GM13976 (cell line): Measurements from ENCODE around the gene TCEANC2.
A peak's percentile ranks its signal among the peaks of the same experiment; 100 is the strongest.
"Not testable (repeated sequence)": the region's sequence is repeated elsewhere in the genome, so short reads cannot be mapped to it uniquely, and the experiment has no call there.

Experiments used
- DNase-seq: peaks from one replicate; pipeline ENCODE4 v3.0.0; 2012; ENCODE audit warnings: low spot score
- CTCF ChIP-seq: IDR thresholded peaks from 2 replicates; pipeline ENCODE4 v1.5.1; 2012; ENCODE audit warnings: borderline replicate concordance, mild to moderate bottlenecking; ENCODE audit not compliant: insufficient read depth; ENCODE audit errors: extremely low read depth, missing control alignments, control extremely low read depth
- in situ Hi-C: fragments of 300-500 bp; cut with MboI; formaldehyde crosslinking; loops from one replicate; pipeline ENCODE4 v1.12.0; 2022; ENCODE audit warnings: low sequenced_read_pairs, mixed read lengths, inconsistent platforms; ENCODE audit not compliant: unreplicated experiment

The TCEANC2 gene

GRCh38 chr1:54028306-54029251 is 24.8 kb upstream of the TCEANC2 start:
- in situ Hi-C loops: no loop called here
- DNase-seq: no peak
- TF ChIP-seq CTCF: no peak

DNA sequence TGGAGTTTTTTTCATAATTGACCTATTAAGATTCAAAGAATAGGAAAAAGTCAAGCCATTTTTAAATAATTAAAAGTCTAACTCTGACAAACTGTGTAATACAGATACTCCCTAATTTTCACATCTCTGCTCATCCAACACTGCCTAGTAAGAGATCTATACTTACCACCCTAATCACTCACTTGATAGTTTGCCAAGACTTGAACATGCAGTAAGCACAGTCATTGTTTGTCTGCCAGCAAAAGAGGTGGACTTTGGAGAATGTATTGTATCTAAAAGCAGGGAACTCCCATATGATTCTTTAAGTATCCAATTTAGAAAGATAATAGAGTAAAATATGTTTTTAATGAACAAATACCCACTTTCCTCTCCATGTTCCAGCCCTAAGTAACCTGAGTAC is 15.9 kb upstream of the TCEANC2 start:
- no peak for TF ChIP-seq CTCF
- DNase-seq: no peak
- in situ Hi-C loops: no loop called here

DNA sequence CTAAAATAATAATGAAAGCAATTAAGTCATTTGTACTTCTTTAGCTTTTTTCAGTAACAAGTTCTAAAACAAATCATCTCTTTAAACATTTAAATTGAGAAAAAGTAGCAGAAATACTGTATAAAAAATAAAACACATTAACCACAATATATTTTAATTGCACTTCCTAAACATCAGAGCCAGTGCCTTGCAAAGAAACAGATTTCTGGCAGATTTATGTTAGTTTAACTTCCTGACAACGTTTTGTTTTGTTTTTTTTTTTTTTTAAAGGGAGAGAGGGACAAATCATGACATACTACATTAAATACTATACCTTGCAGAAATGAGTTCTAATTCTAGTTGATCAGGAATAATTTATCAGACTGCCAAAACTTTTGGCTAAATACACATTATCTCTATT is 11.6 kb upstream of the TCEANC2 start:
- in situ Hi-C loops: no loop called here
- no peak for TF ChIP-seq CTCF
- DNase-seq: no peak

- TF ChIP-seq CTCF: no peak
- in situ Hi-C loops: no loop called here
- DNase-seq: no peak
Measured at GRCh38 chr1:54045496-54045895, 7.9 kb upstream of the TCEANC2 start.

GRCh38 chr1:54046671-54047383 is 6.6 kb upstream of the TCEANC2 start:
- TF ChIP-seq CTCF: no peak
- in situ Hi-C loops: no loop called here
- DNase-seq: no peak

DNA sequence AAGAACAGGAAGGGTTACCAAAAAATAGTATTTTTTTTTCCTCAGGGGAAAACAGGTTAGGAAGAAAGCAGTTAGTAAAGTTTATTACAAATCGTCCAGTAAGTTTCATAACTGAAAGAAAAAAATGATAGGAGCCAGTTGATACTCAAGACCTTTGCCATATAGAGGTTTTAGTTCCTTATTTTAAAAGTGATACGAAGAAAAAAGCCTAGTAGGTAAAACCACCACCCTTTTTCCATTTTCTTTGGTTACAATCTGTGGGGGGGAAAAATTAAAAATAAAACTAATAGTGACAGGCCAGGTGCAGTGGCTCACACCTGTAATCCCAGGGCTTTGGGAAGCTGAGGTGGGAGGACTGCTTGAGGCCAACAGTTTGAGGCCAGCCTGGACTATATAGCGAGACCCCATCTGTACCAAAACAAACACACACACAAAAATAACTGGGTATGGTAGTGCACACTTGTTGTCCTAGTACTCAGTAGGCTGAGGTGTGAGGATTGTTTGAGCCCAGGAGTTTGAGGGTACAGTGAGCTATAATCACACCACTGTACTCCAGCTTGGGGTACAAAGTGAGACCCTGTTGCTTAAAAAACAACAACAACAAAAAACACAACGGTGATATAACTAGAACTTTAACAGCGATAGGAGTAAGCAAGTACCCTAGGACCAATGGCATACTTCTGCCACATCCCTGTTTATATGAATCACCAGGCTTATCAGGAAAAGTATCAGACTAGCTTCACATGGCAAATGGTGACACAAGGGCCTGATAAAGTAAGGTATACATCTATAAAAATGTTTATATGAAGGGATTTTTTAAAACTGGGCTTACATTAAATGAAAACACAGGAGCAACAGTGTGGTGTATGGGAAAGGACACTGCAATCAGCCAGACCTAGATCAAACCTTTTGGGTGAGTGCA is 5.8 kb upstream of the TCEANC2 start:
- in situ Hi-C loops: no loop called here
- TF ChIP-seq CTCF: no peak

GRCh38 chr1:54050435-54050834 is 3.0 kb upstream of the TCEANC2 start:
- in situ Hi-C loops, DNase-seq: not testable (repeated sequence)

More for the DNA sequence above, 5.8 kb upstream of the TCEANC2 start:
- peak; percentile 23 for DNase-seq
